ENCODE measurements around the gene IFNW1.
"Not testable (repeated sequence)": the region's sequence is repeated elsewhere in the genome, so short reads cannot be mapped to it uniquely, and the experiment has no call there.

IFNW1 gene

GRCh38 chr9:21141427-21141882 is at the start of gene IFNW1:
Gene IFNW1, minus strand, starts transcription at chr9:21141832. Its CDS starts 262 bp downstream, at chr9:21141570.
- no peak for DNase-seq

- DNase-seq, result not testable (repeated sequence)
Observed at GRCh38 chr9:21187487-21187886, 45.9 kb upstream of the IFNW1 start, which contains the start of gene IFNA4. Gene IFNA4, minus strand, starts transcription at chr9:21187587. Its CDS starts 56 bp downstream, at chr9:21187531.

- not testable (repeated sequence) for DNase-seq
Observed at GRCh38 chr9:21182810-21183736, 41.4 kb upstream of the IFNW1 start.

DNA sequence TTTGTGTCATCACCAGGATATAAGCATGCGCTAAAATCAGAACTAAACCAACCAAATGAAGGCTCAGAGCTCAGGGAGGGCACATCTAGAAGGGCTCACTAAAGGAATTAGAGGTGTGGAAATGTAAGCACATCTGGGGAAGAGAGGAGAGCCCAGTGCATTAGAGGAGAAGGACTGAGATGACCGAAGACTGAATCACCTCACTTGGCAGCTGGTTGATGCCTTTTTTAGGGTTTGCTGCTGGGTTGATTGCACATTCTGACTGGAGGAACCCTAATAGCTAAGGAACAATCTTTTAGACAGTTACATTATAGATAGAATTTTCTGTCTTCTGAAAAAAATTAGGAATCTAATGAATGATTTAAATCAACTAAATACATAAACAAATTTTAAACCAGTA is 33.0 kb upstream of the IFNW1 start:
- DNase-seq, result no peak

- DNase-seq, result no peak
Observed at GRCh38 chr9:21172156-21172555, 30.5 kb upstream of the IFNW1 start.

DNA sequence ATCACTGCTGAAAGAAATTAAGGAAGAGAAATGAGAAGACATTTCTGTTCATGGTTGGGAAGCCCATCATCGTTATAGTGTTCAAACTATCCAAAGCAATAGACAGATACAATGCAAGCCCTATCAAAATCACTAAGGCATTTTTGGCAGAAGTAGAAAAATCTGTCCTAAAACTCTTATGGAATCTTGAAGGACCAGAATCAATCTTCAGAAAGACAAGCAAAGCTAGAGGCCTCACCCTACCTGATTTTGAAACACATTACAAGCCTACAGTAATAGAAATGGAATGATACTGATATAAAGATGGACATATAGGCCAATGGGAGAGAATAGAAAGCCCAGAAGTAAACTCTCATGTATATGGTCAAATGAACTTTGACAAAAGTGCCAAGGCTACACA is 29.7 kb upstream of the IFNW1 start:
- no peak for DNase-seq

DNA sequence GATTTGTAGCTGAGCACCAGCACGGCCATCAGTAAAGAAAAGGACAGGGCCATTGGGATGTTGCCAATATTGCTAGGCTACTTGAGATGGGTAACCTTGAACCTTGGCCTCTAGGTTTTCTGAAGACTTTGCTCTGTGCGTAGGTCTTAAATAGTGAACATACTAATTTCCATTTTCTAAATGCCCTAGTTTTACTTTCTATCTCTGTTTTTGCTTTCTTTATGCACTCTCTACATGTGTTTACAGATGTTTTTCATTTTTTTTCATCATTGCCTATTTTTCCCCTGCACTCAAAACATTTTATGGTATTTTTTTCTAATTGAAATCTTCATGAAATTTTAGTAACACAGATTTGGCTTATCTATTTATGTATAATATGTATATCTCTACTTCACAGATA is 24.9 kb upstream of the IFNW1 start, which contains the start of gene IFNA21:
Gene IFNA21 (minus strand): TSS at position 101 of the 400 bp plus-strand sequence. CDS start 48 bp downstream, at position 53.
- DNase-seq, result not testable (repeated sequence)

- DNase-seq, result no peak
Observed at GRCh38 chr9:21165516-21165915, 23.9 kb upstream of the IFNW1 start.

DNA sequence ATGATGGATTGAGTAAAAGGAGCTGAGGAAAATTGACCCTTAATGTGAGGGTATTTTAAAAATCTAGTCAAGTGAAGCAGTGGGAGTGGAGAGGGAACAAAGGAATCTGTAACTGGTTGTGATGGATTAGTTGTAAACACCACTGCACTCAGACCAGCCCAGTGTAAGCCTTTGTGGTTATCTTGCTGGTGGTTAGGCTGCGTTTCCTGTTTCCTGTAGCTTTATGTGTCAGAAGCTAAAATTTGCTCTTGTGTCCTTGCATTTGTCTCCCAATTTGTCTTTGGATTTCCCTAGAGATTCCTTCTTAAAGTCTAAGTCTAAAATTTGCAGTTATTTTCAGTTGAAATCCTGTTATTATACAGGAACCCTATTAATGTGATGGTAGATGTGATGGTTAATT is 18.5 kb upstream of the IFNW1 start:
- DNase-seq, result no peak

GRCh38 chr9:21155501-21155900 is 13.9 kb upstream of the IFNW1 start:
- DNase-seq, result no peak

- DNase-seq, result no peak
Observed at GRCh38 chr9:21154018-21154608, 12.5 kb upstream of the IFNW1 start.

DNA sequence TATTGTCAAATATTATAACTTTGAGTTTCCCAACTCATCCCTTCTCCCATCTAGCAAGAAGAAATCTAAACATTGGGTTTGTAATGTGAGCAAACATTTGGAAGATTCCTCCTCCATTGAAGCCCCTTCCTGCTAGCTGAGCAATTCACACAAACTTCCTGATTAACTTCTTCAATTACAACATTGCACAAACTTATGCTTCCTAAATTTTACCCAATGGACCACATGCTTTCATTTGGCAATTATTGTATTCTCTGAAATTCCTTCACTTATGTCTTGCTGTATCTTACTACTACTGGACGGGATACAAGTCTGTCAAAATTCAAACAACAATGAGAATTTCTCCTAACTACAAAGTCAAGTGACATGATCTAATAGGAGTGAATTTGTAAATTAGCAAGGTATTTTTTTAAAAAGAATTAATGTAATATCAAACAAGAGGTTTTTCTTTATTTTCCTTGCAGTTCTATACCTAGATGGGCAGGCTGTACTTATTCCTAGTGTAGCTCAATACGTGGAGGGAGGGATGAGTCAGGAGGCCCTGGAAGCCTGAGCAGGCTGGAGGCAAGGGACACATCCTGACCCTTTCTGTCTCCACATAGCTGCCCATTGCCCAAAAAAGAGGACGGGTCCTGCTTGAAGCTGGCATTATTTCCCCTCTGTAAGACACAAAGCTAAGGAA is 11.8 kb upstream of the IFNW1 start:
- no peak for DNase-seq

DNA sequence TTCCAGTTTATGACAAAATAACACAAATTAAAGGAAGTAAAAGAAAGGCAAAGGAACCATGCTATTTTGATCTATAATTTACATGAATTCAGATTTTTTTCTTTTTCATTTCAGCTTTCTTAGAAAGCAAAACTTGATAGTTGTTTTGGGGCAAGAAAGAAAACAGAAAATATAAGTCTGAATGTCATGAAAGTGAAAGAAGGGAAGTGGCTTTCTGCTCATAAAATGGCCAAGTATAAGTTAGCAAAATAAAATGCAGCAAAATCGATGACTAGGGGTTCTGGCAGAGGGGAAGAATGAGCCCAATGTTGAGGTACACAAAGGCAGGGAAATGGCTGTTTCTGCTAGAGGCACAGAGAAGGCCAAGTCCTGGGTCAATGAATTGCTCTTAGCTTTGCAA is 3.0 kb upstream of the IFNW1 start:
- DNase-seq, result no peak

DNA sequence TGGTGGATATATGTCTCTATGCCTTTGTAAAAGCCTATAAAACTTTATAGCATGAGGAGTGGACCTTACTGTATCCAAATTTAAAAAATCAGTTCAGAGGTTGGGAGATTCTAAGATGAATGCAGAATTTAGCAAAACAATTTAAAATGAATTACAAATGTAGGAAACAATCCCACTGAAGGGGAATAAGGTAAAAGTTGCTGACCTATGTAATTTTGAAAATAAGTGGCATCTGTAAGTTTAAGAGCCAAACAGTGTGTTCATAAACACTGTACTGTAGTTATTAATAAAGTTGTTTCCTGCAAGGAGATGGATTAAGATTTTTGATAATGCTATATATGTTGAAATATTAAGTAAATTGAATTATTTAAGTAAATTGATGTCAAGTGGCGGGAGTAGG is 4.6 kb downstream of the IFNW1 start:
- no peak for DNase-seq

DNA sequence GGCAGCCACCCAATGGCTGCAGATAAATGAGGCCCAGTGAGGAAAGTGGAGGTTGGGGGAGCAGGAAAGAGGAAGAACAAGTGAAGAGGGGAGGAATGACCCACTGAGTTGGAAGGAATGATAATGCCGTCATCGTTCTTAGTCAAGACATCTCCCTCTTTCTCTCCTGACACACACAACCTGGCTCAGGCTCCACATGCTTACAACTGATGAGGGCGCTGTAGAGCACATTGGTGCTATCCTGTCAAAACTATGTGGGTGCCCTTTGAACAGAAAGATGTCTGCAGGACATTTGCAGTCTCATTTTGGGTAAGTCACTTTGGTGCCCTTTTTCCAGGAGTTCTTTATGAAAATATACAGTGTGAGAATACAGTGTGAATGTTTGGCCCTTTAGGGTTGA is 5.9 kb downstream of the IFNW1 start:
- DNase-seq, result no peak

- DNase-seq, result not testable (repeated sequence)
Observed at GRCh38 chr9:21128186-21128585, 13.4 kb downstream of the IFNW1 start.

DNA sequence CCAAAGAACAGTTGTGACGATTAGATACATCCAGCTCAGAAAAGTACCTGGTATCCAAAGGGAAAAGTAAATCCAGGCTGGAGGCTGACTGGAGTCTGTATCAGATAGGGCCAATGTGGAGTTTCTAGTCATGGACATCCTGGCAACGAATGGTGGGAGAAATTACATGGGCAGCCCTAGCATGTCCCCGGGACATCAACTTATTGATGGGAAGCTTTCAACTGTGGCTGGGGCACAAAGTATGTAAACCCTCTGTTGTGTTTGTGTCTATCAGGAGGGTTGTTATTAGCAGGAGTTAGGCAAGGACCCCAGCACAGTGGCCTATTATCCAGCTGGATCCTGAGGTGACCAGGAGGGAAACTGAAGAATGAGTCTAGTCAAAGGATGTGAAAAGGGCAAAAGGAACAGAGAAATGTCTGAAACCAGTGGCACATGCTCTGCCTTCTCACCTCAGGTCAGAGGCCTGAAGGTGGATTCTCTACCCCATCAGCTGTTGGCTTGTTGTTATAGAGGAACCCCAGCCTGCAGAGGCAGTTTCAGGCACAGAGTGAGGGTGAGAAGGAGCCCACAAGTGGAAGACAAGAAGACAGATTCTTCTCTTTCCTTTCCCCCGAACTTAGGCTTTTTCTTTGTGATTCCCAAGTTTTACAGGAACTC is 19.9 kb downstream of the IFNW1 start:
- no peak for DNase-seq

GRCh38 chr9:21121079-21121478 is 20.6 kb downstream of the IFNW1 start:
- DNase-seq, result no peak

DNA sequence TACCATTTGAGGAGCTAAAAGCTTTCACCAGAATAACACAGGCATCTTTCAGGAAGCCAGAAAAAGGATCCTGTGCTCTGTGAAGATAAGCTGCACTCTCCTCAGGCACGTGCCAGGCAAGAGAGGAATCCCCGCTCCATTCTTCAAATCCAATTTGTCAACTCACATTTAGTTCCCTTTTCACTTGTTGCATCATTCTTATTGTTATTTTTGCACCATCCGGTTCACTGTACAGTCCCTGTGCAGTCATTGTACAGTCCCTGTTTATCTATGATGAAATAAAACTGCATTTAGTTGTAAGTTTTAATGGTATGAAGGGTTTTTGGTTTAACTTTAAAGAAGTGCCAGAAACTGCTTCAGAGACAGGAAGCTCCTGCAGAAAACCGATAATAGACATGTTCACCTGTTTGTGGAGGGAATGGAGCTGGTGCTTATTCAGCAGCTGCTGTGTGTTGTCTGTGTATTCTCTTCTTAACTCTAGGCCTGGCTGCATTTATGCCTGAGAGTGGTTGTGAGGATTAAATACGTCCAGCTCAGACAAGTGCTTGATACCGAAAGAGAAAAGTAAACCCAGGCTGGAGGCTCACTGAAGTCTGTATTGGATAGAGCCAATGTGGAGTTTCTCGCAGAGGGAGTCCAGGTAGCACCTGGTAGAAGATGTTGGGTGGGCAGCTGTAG is 22.4 kb downstream of the IFNW1 start:
- no peak for DNase-seq

- DNase-seq, result no peak
Observed at GRCh38 chr9:21114311-21114710, 27.3 kb downstream of the IFNW1 start.

- no peak for DNase-seq
Observed at GRCh38 chr9:21110708-21111576, 30.7 kb downstream of the IFNW1 start.

All from NCI-H1417 treated with DMSO at 0.1 percent for 48 hours (cell line).